Adipocyte (in vitro differentiated cells): ENCODE results near the gene COIL.
"Not testable (repeated sequence)": the region's sequence is repeated elsewhere in the genome, so short reads cannot be mapped to it uniquely, and the experiment has no call there.

Experiments
- DNase-seq: peaks from one replicate; pipeline ENCODE4 v3.0.0-alpha.2; 2015; ENCODE audit warnings: low read depth
- H3K27me3 ChIP-seq: replicated peaks from 2 replicates; pipeline ENCODE4 v1.7.0; 2013; ENCODE audit warnings: mild to moderate bottlenecking, low read length, moderate library complexity; ENCODE audit not compliant: control insufficient read depth, insufficient read depth
- H3K36me3 ChIP-seq: 2 replicates; pipeline ENCODE4 v1.7.0; 2013; ENCODE audit warnings: low read length, mild to moderate bottlenecking, moderate library complexity; ENCODE audit not compliant: control insufficient read depth, insufficient read depth, severe bottlenecking
- H3K4me1 ChIP-seq: 2 replicates; pipeline ENCODE4 v1.7.0; 2013; ENCODE audit warnings: mild to moderate bottlenecking, low read length, moderate library complexity; ENCODE audit not compliant: control insufficient read depth, insufficient read depth
- H3K4me3 ChIP-seq: 2 replicates; pipeline ENCODE4 v1.7.0; 2013; ENCODE audit warnings: mild to moderate bottlenecking, low read length, moderate library complexity
- H3K9ac ChIP-seq: 2 replicates; pipeline ENCODE4 v1.7.0; 2013; ENCODE audit warnings: mild to moderate bottlenecking, low read length, moderate library complexity
- H3K9me3 ChIP-seq: 2 replicates; pipeline ENCODE4 v1.7.0; 2013; ENCODE audit warnings: mild to moderate bottlenecking, low read length, moderate library complexity; ENCODE audit not compliant: control insufficient read depth

COIL gene

GRCh38 chr17:56977673-56978395, 17.0 kb upstream of the COIL start, which contains the start of gene SCPEP1:
Gene SCPEP1 (plus strand): TSS chr17:56978131. CDS start chr17:56978160, 29 bp downstream.
- Histone ChIP-seq H3K9me3 (no peaks in the 10 kb centered on the region), H3K27me3 (no peaks in the 10 kb centered on the region), H3K9ac (peak within 1 kb of the TSS; percentile 80), H3K4me3 (peak within 1 kb of the TSS; percentile 95), H3K36me3 (peaks cover 13% of the 10 kb centered on the region), H3K4me1 (peaks cover 9% of the 10 kb centered on the region)
- DNase-seq = peak; percentile 95

GRCh38 chr17:56976941-56977608, 16.2 kb upstream of the COIL start:
- Histone ChIP-seq H3K4me3 (peak overlapping the region; percentile 95), H3K27me3 (no peaks in the 10 kb centered on the region), H3K9me3 (no peaks in the 10 kb centered on the region), H3K36me3 (peaks cover 9% of the 10 kb centered on the region), H3K9ac (peak overlapping the region; percentile 80), H3K4me1 (peaks cover 9% of the 10 kb centered on the region)
- no peak for DNase-seq

- H3K9me3 ChIP-seq = no peaks in the 10 kb centered on the region
- no peak overlapping the region for H3K4me3 ChIP-seq
- H3K4me1 ChIP-seq = peaks cover 9% of the 10 kb centered on the region
- no peaks in the 10 kb centered on the region for H3K36me3 ChIP-seq
- no peak for DNase-seq
- H3K9ac ChIP-seq = no peak overlapping the region
- no peaks in the 10 kb centered on the region for H3K27me3 ChIP-seq
These were observed 14.8 kb upstream of the COIL start for GRCh38 chr17:56975656-56976055.

GRCh38 chr17:56974055-56974454, 13.2 kb upstream of the COIL start:
- peaks cover 8% of the 10 kb centered on the region for H3K4me1 ChIP-seq
- no peak for DNase-seq
- H3K4me3 ChIP-seq = no peak overlapping the region
- no peak overlapping the region for H3K9ac ChIP-seq
- no peaks in the 10 kb centered on the region for H3K27me3 ChIP-seq
- no peaks in the 10 kb centered on the region for H3K9me3 ChIP-seq
- H3K36me3 ChIP-seq = no peaks in the 10 kb centered on the region

- no peak for DNase-seq
- Histone ChIP-seq H3K4me1 (peaks cover 3% of the 10 kb centered on the region), H3K36me3 (no peaks in the 10 kb centered on the region), H3K9me3 (no peaks in the 10 kb centered on the region), H3K4me3 (no peak overlapping the region), H3K27me3 (no peaks in the 10 kb centered on the region), H3K9ac (no peak overlapping the region)
These were observed 12.7 kb upstream of the COIL start for GRCh38 chr17:56973520-56973919.

GRCh38 chr17:56972111-56972730, 11.4 kb upstream of the COIL start:
- no peaks in the 10 kb centered on the region for H3K4me1 ChIP-seq
- no peak overlapping the region for H3K4me3 ChIP-seq
- no peak for DNase-seq
- no peaks in the 10 kb centered on the region for H3K9me3 ChIP-seq
- no peak overlapping the region for H3K9ac ChIP-seq
- H3K27me3 ChIP-seq = no peaks in the 10 kb centered on the region
- H3K36me3 ChIP-seq = no peaks in the 10 kb centered on the region

GRCh38 chr17:56970974-56971373, 10.1 kb upstream of the COIL start:
- Histone ChIP-seq H3K4me1 (no peaks in the 10 kb centered on the region), H3K4me3 (no peak overlapping the region), H3K36me3 (no peaks in the 10 kb centered on the region), H3K9me3 (no peaks in the 10 kb centered on the region), H3K27me3 (no peaks in the 10 kb centered on the region), H3K9ac (no peak overlapping the region)
- DNase-seq = no peak

GRCh38 chr17:56966338-56966737, 5.5 kb upstream of the COIL start:
- H3K9ac ChIP-seq = no peak overlapping the region
- no peak overlapping the region for H3K4me3 ChIP-seq
- peak; percentile 10 for DNase-seq
- H3K4me1 ChIP-seq = no peaks in the 10 kb centered on the region
- no peaks in the 10 kb centered on the region for H3K9me3 ChIP-seq
- no peaks in the 10 kb centered on the region for H3K27me3 ChIP-seq
- H3K36me3 ChIP-seq = no peaks in the 10 kb centered on the region

GRCh38 chr17:56965681-56966080, 4.8 kb upstream of the COIL start:
- not testable (repeated sequence) for H3K27me3 ChIP-seq, H3K4me3 ChIP-seq, H3K36me3 ChIP-seq, DNase-seq, H3K4me1 ChIP-seq, H3K9ac ChIP-seq, H3K9me3 ChIP-seq

GRCh38 chr17:56965241-56965640, 4.4 kb upstream of the COIL start:
- H3K9me3 ChIP-seq, H3K4me1 ChIP-seq, H3K9ac ChIP-seq, H3K27me3 ChIP-seq, H3K36me3 ChIP-seq, H3K4me3 ChIP-seq, DNase-seq: not testable (repeated sequence)

- peaks cover 9% of the 10 kb centered on the region for H3K4me1 ChIP-seq
- H3K9me3 ChIP-seq = no peaks in the 10 kb centered on the region
- H3K27me3 ChIP-seq = no peaks in the 10 kb centered on the region
- peaks cover 3% of the 10 kb centered on the region for H3K36me3 ChIP-seq
- DNase-seq = no peak
- H3K9ac ChIP-seq = no peak overlapping the region
- no peak overlapping the region for H3K4me3 ChIP-seq
These were observed 3.9 kb downstream of the COIL start for GRCh38 chr17:56956992-56957391.
